Cardiac muscle cell (in vitro differentiated cells and primary cell): Measurements from ENCODE around the gene SCN4A. TPM values are rescaled to one million over a fixed set of nuclear protein-coding genes. Genes with fewer than 3 reads are reported as not detected.
"Not testable (repeated sequence)": the region's sequence is repeated elsewhere in the genome, so short reads cannot be mapped to it uniquely, and the experiment has no call there.

Experiments
- DNase-seq, 2 donors: peaks; one replicate each; pipeline versions ENCODE4 v3.0.0 to v3.0.0-alpha.2; 2010 to 2017; ENCODE audit warnings: low read depth in 1 of 2, low spot score in 1 of 2
- H3K27ac ChIP-seq: fragments of 200-600 bp; sonication (generic); 2 replicates; pipeline ENCODE4 v1.5.1; 2016
- H3K27me3 ChIP-seq: fragments of 200-600 bp; sonication (generic); 2 replicates; pipeline ENCODE4 v1.6.0; 2016; ENCODE audit warnings: control low read depth
- H3K36me3 ChIP-seq: fragments of 200-600 bp; sonication (generic); 2 replicates; pipeline ENCODE4 v1.5.1; 2016; ENCODE audit warnings: control low read depth
- H3K4me1 ChIP-seq: fragments of 200-600 bp; sonication (generic); 2 replicates; pipeline ENCODE4 v1.8.1; 2017; ENCODE audit warnings: low read depth, mild to moderate bottlenecking, mixed run types
- H3K4me3 ChIP-seq: fragments of 200-600 bp; sonication (generic); 2 replicates; pipeline ENCODE4 v1.5.1; 2016; ENCODE audit warnings: mild to moderate bottlenecking
- H3K9me3 ChIP-seq: fragments of 200-600 bp; sonication (generic); 2 replicates; pipeline ENCODE4 v1.5.1; 2017; ENCODE audit warnings: low read depth, mild to moderate bottlenecking, control low read depth
- CTCF ChIP-seq: IDR thresholded peaks from 2 replicates; pipeline ENCODE4 v1.5.1; 2012; ENCODE audit warnings: low read depth, mild to moderate bottlenecking, low read length
- polyA plus RNA-seq: library from polyadenylated mRNA; unstranded; fragments of >200 nt; fragmentation: Nextera tagmentation; extraction: Ambion mirVana; gene quantifications from 2 replicates; pipeline ENCODE4 v1.2.1, GENCODE V29; 2016
- total RNA-seq: library from RNA; depleted of rRNA; stranded (reverse); fragments of >200 nt; gene quantifications from 2 replicates; pipeline ENCODE4 v1.2.3, GENCODE V29; 2016

The SCN4A gene
- total and polyA plus RNA-seq, 2 experiments from 2014 or later, result 0.63 TPM; not detected in 1

DNA sequence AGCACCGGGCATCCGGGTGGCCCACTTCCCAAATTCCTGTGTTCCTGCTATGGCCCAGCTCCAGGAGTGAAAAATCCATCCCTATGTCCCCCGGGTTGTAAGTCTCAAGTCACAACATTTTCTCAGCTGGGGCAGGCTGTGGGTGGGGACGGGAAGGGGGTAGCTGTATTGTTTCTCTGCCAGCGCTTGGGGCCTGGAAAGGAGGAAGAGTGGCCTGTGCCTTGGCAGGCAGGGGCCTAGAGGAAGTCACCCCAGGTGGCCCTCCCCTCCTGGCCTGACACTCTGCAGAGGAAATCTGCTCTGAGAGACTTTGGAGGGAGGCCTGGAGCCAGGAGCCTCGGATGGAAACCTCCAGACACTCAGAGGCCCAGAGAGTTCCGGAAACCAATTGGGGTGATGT is 10.6 kb upstream of the SCN4A start:
- Histone ChIP-seq H3K4me1 (peaks cover 19% of the 10 kb centered on the region), H3K27me3 (no peaks in the 10 kb centered on the region), H3K27ac (no peak overlapping the region), H3K9me3 (no peaks in the 10 kb centered on the region), H3K4me3 (no peak overlapping the region), H3K36me3 (no peaks in the 10 kb centered on the region)
- no peak for DNase-seq
- no peak for TF ChIP-seq CTCF

- not testable (repeated sequence) for H3K4me3 ChIP-seq, H3K36me3 ChIP-seq, DNase-seq, H3K27ac ChIP-seq, H3K27me3 ChIP-seq, H3K9me3 ChIP-seq
- H3K4me1 ChIP-seq, result peaks cover 12% of the 10 kb centered on the region
Measured at GRCh38 chr17:63982641-63983040, 9.9 kb upstream of the SCN4A start.

- DNase-seq, result no peak
- Histone ChIP-seq H3K9me3 (no peaks in the 10 kb centered on the region), H3K27me3 (no peaks in the 10 kb centered on the region), H3K4me3 (no peak overlapping the region), H3K4me1 (no peaks in the 10 kb centered on the region), H3K36me3 (no peaks in the 10 kb centered on the region), H3K27ac (no peak overlapping the region)
- TF ChIP-seq CTCF, result no peak
Measured at GRCh38 chr17:63978272-63979200, 5.8 kb upstream of the SCN4A start.

- TF ChIP-seq CTCF, result no peak
- no peaks in the 10 kb centered on the region for H3K4me1 ChIP-seq
Measured at GRCh38 chr17:63976702-63977101, 4.0 kb upstream of the SCN4A start.

GRCh38 chr17:63975541-63976092 is 2.9 kb upstream of the SCN4A start:
- no peaks in the 10 kb centered on the region for H3K27me3 ChIP-seq
- TF ChIP-seq CTCF, result no peak
- H3K27ac ChIP-seq, result no peak overlapping the region

More at GRCh38 chr17:63976702-63977101, 4.0 kb upstream of the SCN4A start:
- Histone ChIP-seq H3K4me3 (no peak overlapping the region), H3K36me3 (no peaks in the 10 kb centered on the region), H3K27me3 (no peaks in the 10 kb centered on the region), H3K9me3 (no peaks in the 10 kb centered on the region), H3K27ac (no peak overlapping the region)
- no peak for DNase-seq

DNA sequence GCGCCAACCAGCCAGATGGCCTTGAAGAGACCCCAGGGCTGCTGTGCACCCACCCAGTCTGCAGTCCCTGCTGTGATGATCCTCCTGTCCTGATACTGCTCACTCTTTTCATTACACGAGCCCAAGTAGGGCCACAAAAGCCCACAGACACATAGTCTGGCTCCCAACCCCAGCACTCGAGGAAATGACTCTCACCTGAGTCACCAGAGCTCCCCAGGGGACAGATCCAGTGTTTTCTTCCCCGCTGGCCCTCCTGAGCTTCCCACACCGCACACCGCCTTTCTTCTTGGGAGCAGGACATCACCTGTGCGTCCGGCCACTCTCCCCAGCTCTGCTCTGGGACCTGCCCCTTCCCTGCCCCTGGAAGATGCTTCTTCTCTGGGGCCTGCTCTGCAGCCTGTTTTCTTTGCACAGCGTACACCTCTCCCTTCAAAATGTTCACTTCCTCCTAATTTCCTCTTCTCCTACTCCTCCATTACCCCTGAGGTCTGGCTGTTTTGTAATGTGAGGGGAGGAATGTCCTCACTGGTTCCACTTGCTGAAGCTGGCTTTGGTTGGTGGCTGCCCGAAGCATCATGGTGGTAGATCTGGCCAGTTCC is 2.0 kb upstream of the SCN4A start:
- no peak for TF ChIP-seq CTCF
- no peak overlapping the region for H3K4me3 ChIP-seq
- no peaks in the 10 kb centered on the region for H3K36me3 ChIP-seq
- no peaks in the 10 kb centered on the region for H3K9me3 ChIP-seq
- DNase-seq, result no peak
- H3K4me1 ChIP-seq, result no peaks in the 10 kb centered on the region
- H3K27me3 ChIP-seq, result no peaks in the 10 kb centered on the region
- H3K27ac ChIP-seq, result no peak overlapping the region

More at GRCh38 chr17:63975541-63976092, 2.9 kb upstream of the SCN4A start:
- Histone ChIP-seq H3K9me3 (no peaks in the 10 kb centered on the region), H3K36me3 (no peaks in the 10 kb centered on the region), H3K4me1 (no peaks in the 10 kb centered on the region), H3K4me3 (no peak overlapping the region)
- no peak for DNase-seq
